Sigmoid colon (tissue), 7 donors: Measurements from ENCODE around the gene ADAM23. TPM values are rescaled to one million over a fixed set of nuclear protein-coding genes. Genes with fewer than 3 reads are reported as not detected.

Experiments used
- DNase-seq: peaks from one replicate; pipeline ENCODE4 v3.0.0-alpha.2; 2019
- H3K27ac ChIP-seq, 4 donors: fragments of 200-600 bp; sonication (generic); one replicate each; pipeline ENCODE4 v1.5.1; 2016 to 2019; ENCODE audit warnings: mild to moderate bottlenecking in 1 of 4
- H3K27me3 ChIP-seq, 3 donors: fragments of 200-600 bp; sonication (generic); one replicate each; pipeline ENCODE4 v1.5.1; 2019; ENCODE audit warnings: mild to moderate bottlenecking in 1 of 3
- H3K36me3 ChIP-seq, 4 donors: fragments of 200-600 bp; sonication (generic); one replicate each; pipeline ENCODE4 v1.5.1; 2016 to 2019
- H3K4me1 ChIP-seq, 4 donors: fragments of 200-600 bp; sonication (generic); one replicate each; pipeline ENCODE4 v1.5.1; 2017 to 2019
- H3K4me3 ChIP-seq, 4 donors: fragments of 200-600 bp; sonication (generic); one replicate each; pipeline ENCODE4 v1.5.1; 2017 to 2019; ENCODE audit warnings: mild to moderate bottlenecking in 2 of 4, moderate library complexity in 1 of 4
- H3K9me3 ChIP-seq, 4 donors: fragments of 200-600 bp in 3 of 4; sonication (generic) in 3 of 4; one replicate each; pipeline versions ENCODE4 v1.5.1 to v1.6.1; 2013 to 2019
- CTCF ChIP-seq, 4 experiments: fragments of 450-650 bp in 3 of 4; fragments of 200-600 bp in 1 of 4; IDR thresholded peaks; one replicate each; pipeline ENCODE4 v1.5.1; 2016 to 2019; ENCODE audit warnings: antibody characterized with exemption in 4 of 4, mild to moderate bottlenecking in 3 of 4, moderate library complexity in 2 of 4
- EP300 ChIP-seq, 4 donors: sonication (generic); formaldehyde crosslinking; IDR thresholded peaks; one replicate each; pipeline ENCODE4 v1.6.1; 2017; ENCODE audit warnings: antibody characterized with exemption in 4 of 4
- POLR2A ChIP-seq, 2 donors: fragments of 450-650 bp; IDR thresholded peaks; one replicate each; pipeline ENCODE4 v1.6.1; 2016; ENCODE audit warnings: antibody characterized with exemption in 2 of 2, mild to moderate bottlenecking in 2 of 2, moderate library complexity in 2 of 2
- POLR2AphosphoS5 ChIP-seq, 4 donors: sonication (generic); formaldehyde crosslinking; IDR thresholded peaks; one replicate each; pipeline ENCODE4 v1.6.1; 2017; ENCODE audit warnings: antibody characterized with exemption in 4 of 4
- WGBS, 2 donors: extraction: QIAGEN DNeasy Blood & Tissue Kit; methylation state at CpG; one replicate each; pipeline ENCODE4 v1.1.7; 2013; 5-methylcytosine and 5-hydroxymethylcytosine counted together
- intact Hi-C: fragments of 100-400 bp; cut with DNase I; formaldehyde crosslinking; loops from one replicate; pipeline ENCODE4 v1.15.1; 2023
- polyA plus RNA-seq, 3 donors: library from polyadenylated mRNA; stranded (reverse); fragments of 200-250 nt; gene quantifications; one replicate each; pipeline ENCODE4 v1.2.3, GENCODE V29; 2013
- total RNA-seq, 4 donors: library from RNA; depleted of rRNA; stranded (reverse); fragments of >200 nt; gene quantifications; one replicate each; pipeline ENCODE4 v1.1.0, GENCODE V29; 2016
- donor health status: healthy with polysubstance abuse.
- donor health status: Bipolar disorder and iron deficiency.
- donor health status: healthy.

Gene ADAM23
- total and polyA plus RNA-seq, 7 donors = under 0.01 to 2.9 (median 1.6) TPM

GRCh38 chr2:206410714-206411113, 32.6 kb upstream of the ADAM23 start:
- Histone ChIP-seq H3K4me3 (no peak overlapping the region), H3K9me3 (no peaks in the 10 kb centered on the region), H3K27ac (no peak overlapping the region), H3K4me1 (no peaks in the 10 kb centered on the region), H3K27me3 (no peaks in the 10 kb centered on the region), H3K36me3 (no peaks in the 10 kb centered on the region)
- DNase-seq = no peak
- intact Hi-C loops = no loop called here
- no peak for TF ChIP-seq POLR2AphosphoS5 (IDR thresholded peaks at IDR 0.05)
- TF ChIP-seq POLR2A (IDR thresholded peaks at IDR 0.05) = no peak
- TF ChIP-seq EP300 (IDR thresholded peaks at IDR 0.05) = no peak
- no peak for TF ChIP-seq CTCF (IDR thresholded peaks at IDR 0.05)
- 96 to 97% methylated on average over 26 of the region's 26 CpGs for WGBS, 2 donors

- H3K27me3 ChIP-seq = no peaks in the 10 kb centered on the region
- H3K36me3 ChIP-seq = no peaks in the 10 kb centered on the region
- H3K27ac ChIP-seq = no peak overlapping the region
- intact Hi-C loops = no loop called here
- no peak overlapping the region for H3K4me3 ChIP-seq
- WGBS, 2 donors = 75 to 82% methylated on average over 13 of the region's 13 CpGs
- no peak for TF ChIP-seq POLR2AphosphoS5 (IDR thresholded peaks at IDR 0.05)
- no peak for TF ChIP-seq EP300 (IDR thresholded peaks at IDR 0.05)
- no peak for TF ChIP-seq CTCF (IDR thresholded peaks at IDR 0.05)
- TF ChIP-seq POLR2A (IDR thresholded peaks at IDR 0.05) = no peak
- H3K4me1 ChIP-seq = no peaks in the 10 kb centered on the region
- peaks cover 0 to 3% (median 0%) of the 10 kb centered on the region in 4 donors for H3K9me3 ChIP-seq
- DNase-seq = no peak
Measured at GRCh38 chr2:206415618-206416243, 27.6 kb upstream of the ADAM23 start.

GRCh38 chr2:206418968-206419367, 24.4 kb upstream of the ADAM23 start:
- H3K4me3 ChIP-seq = no peak overlapping the region
- 80 to 82% methylated on average over 2 of the region's 2 CpGs for WGBS, 2 donors
- TF ChIP-seq CTCF (IDR thresholded peaks at IDR 0.05) = no peak
- no peaks in the 10 kb centered on the region for H3K36me3 ChIP-seq
- H3K4me1 ChIP-seq = no peaks in the 10 kb centered on the region
- intact Hi-C loops = no loop called here
- H3K9me3 ChIP-seq = peaks cover 0 to 3% (median 0%) of the 10 kb centered on the region in 4 donors
- no peak for DNase-seq
- no peaks in the 10 kb centered on the region for H3K27me3 ChIP-seq
- no peak overlapping the region for H3K27ac ChIP-seq

GRCh38 chr2:206420721-206421120, 22.6 kb upstream of the ADAM23 start:
- H3K4me1 ChIP-seq = no peaks in the 10 kb centered on the region
- H3K9me3 ChIP-seq = peaks cover 0 to 3% (median 0%) of the 10 kb centered on the region in 4 donors
- WGBS, 2 donors = 88 to 94% methylated on average over 3 of the region's 3 CpGs
- intact Hi-C loops = no loop called here
- H3K4me3 ChIP-seq = no peak overlapping the region
- DNase-seq = no peak
- no peaks in the 10 kb centered on the region for H3K36me3 ChIP-seq
- no peaks in the 10 kb centered on the region for H3K27me3 ChIP-seq
- no peak overlapping the region for H3K27ac ChIP-seq
- TF ChIP-seq CTCF (IDR thresholded peaks at IDR 0.05) = no peak
- TF ChIP-seq EP300 (IDR thresholded peaks at IDR 0.05) = no peak
- TF ChIP-seq POLR2A (IDR thresholded peaks at IDR 0.05) = no peak

- Histone ChIP-seq H3K9me3 (peaks cover 0 to 3% (median 0%) of the 10 kb centered on the region in 4 donors), H3K27me3 (no peaks in the 10 kb centered on the region), H3K4me3 (no peak overlapping the region), H3K4me1 (no peaks in the 10 kb centered on the region), H3K27ac (no peak overlapping the region), H3K36me3 (no peaks in the 10 kb centered on the region)
- intact Hi-C loops = no loop called here
- DNase-seq = no peak
- no peak for TF ChIP-seq POLR2AphosphoS5 (IDR thresholded peaks at IDR 0.05)
Measured at GRCh38 chr2:206422493-206422892, 20.8 kb upstream of the ADAM23 start.
